SW480 (cell line): ENCODE measurements around the gene WNT3A.

Source experiments
- DNase-seq: peaks from one replicate; pipeline ENCODE4 v3.0.0-alpha.2; 2016; ENCODE audit warnings: low spot score

WNT3A gene

GRCh38 chr1:228048659-228049298 lies 42.0 kb downstream of the WNT3A start:
- no peak for DNase-seq

- no peak for DNase-seq
Observed at GRCh38 chr1:228050571-228051231, 43.9 kb downstream of the WNT3A start.

- DNase-seq: no peak
Observed at GRCh38 chr1:228058172-228058948, 51.6 kb downstream of the WNT3A start.

- no peak for DNase-seq
Observed at GRCh38 chr1:228058949-228059633, 52.3 kb downstream of the WNT3A start.

- peak; percentile 93 for DNase-seq
Observed at GRCh38 chr1:228059634-228060457, 53.0 kb downstream of the WNT3A start.

GRCh38 chr1:228060458-228061190 lies 53.8 kb downstream of the WNT3A start:
- peak; percentile 39 for DNase-seq

- DNase-seq: no peak
Observed at GRCh38 chr1:228061411-228062084, 54.8 kb downstream of the WNT3A start.

- no peak for DNase-seq
Observed at GRCh38 chr1:228062085-228062791, 55.4 kb downstream of the WNT3A start.

GRCh38 chr1:228062812-228063211 lies 56.0 kb downstream of the WNT3A start:
- DNase-seq: no peak

- no peak for DNase-seq
Observed at GRCh38 chr1:228063251-228064191, 56.7 kb downstream of the WNT3A start.

- no peak for DNase-seq
Observed at GRCh38 chr1:228064296-228064695, 57.5 kb downstream of the WNT3A start.

GRCh38 chr1:228064741-228065542 lies 58.1 kb downstream of the WNT3A start:
- DNase-seq: no peak

GRCh38 chr1:228065543-228066347 lies 58.9 kb downstream of the WNT3A start:
- DNase-seq: no peak

GRCh38 chr1:228066416-228066815 lies 59.6 kb downstream of the WNT3A start:
- no peak for DNase-seq

GRCh38 chr1:228066891-228067654 lies 60.3 kb downstream of the WNT3A start:
- DNase-seq: no peak

GRCh38 chr1:228068359-228068758 lies 61.6 kb downstream of the WNT3A start:
- DNase-seq: no peak
